H1 (cell line): Measurements from ENCODE around the gene GTF2F2. TPM values are rescaled to one million over a fixed set of nuclear protein-coding genes. Genes with fewer than 3 reads are reported as not detected.

Experiments
- CTCF ChIA-PET: fragments of 300-600 bp; sonication (Branson Sonifier 250); formaldehyde crosslinking; loops from one replicate; lab custom pipeline; 2021; ENCODE audit not compliant: partially characterized antibody; lab: Charles Lee
- POLR2A ChIA-PET: fragments of 300-600 bp; sonication (Branson Sonifier 250); formaldehyde crosslinking; loops from one replicate; lab custom pipeline; 2021; ENCODE audit warnings: inconsistent platforms; ENCODE audit not compliant: partially characterized antibody; lab: Charles Lee
- DNase-seq, 2 experiments: peaks; one replicate each; pipeline versions ENCODE4 v3.0.0 to v3.0.0-alpha.2; 2010 to 2022; ENCODE audit warnings: low spot score in 2 of 2, low read depth in 1 of 2, mixed read lengths in 1 of 2
- FAIRE-seq: peaks from 2 replicates; lab custom pipeline; 2011; peaks lifted over from hg19 to GRCh38; lab: Jason Lieb, UNC
- H2AFZ ChIP-seq: 2 replicates; pipeline ENCODE4 v1.8.1; 2012; ENCODE audit warnings: low read length, inconsistent platforms
- H2AK5ac ChIP-seq: 2 replicates; pipeline ENCODE4 v1.6.1; 2013; ENCODE audit warnings: low read depth, low read length
- H2BK120ac ChIP-seq: replicated peaks from 2 replicates; pipeline ENCODE3; 2013; ENCODE audit warnings: low read depth, low read length, inconsistent platforms
- H2BK12ac ChIP-seq: 2 replicates; pipeline ENCODE4 v1.6.1; 2013; ENCODE audit warnings: low read depth, low read length
- H2BK15ac ChIP-seq: 2 replicates; pipeline ENCODE4 v1.6.1; 2013; ENCODE audit warnings: low read length
- H2BK20ac ChIP-seq: 2 replicates; pipeline ENCODE4 v1.6.1; 2013; ENCODE audit warnings: low read length
- H2BK5ac ChIP-seq: 2 replicates; pipeline ENCODE4 v1.6.1; 2013; ENCODE audit warnings: low read depth, low read length
- H3K14ac ChIP-seq: 2 replicates; pipeline ENCODE4 v1.6.1; 2013; ENCODE audit warnings: inconsistent platforms; ENCODE audit not compliant: insufficient read length
- H3K18ac ChIP-seq: 2 replicates; pipeline ENCODE4 v1.6.1; 2013; ENCODE audit warnings: low read length; ENCODE audit errors: extremely low read depth
- H3K23ac ChIP-seq: 2 replicates; pipeline ENCODE4 v1.6.1; 2013; ENCODE audit warnings: inconsistent platforms; ENCODE audit not compliant: insufficient read length
- H3K23me2 ChIP-seq: 2 replicates; pipeline ENCODE4 v1.6.1; 2013; ENCODE audit warnings: low read depth, low read length
- H3K27ac ChIP-seq: 2 replicates; pipeline ENCODE4 v1.6.1; 2011; ENCODE audit warnings: low read depth, low read length, inconsistent platforms
- H3K27me3 ChIP-seq, 4 experiments: replicated peaks in 1 of 4; 1 replicate in 1 of 4; 2 replicates in 3 of 4; pipeline versions ENCODE4 v1.6.1 to v1.8.1; 2011 to 2013; ENCODE audit warnings: low read length in 3 of 4, mild to moderate bottlenecking in 3 of 4, inconsistent platforms in 2 of 4, mixed read lengths in 2 of 4, moderate library complexity in 1 of 4; ENCODE audit not compliant: control insufficient read depth in 3 of 4, insufficient read depth in 3 of 4; ENCODE audit errors: extremely low read depth in 1 of 4
- H3K36me3 ChIP-seq, 4 experiments: 2 replicates each; pipeline versions ENCODE4 v1.6.1 to v1.8.1; 2011 to 2013; ENCODE audit warnings: mild to moderate bottlenecking in 4 of 4, low read length in 3 of 4, moderate library complexity in 2 of 4, control low read depth in 1 of 4, inconsistent platforms in 1 of 4; ENCODE audit not compliant: insufficient read depth in 4 of 4, control insufficient read depth in 2 of 4
- H3K4ac ChIP-seq: replicated peaks from 2 replicates; pipeline ENCODE3; 2013; ENCODE audit warnings: low read length, low read depth, mixed read lengths, inconsistent platforms; ENCODE audit not compliant: insufficient read length
- H3K4me1 ChIP-seq, 4 experiments: replicated peaks in 1 of 4; 1 replicate in 1 of 4; 2 replicates in 3 of 4; pipeline versions ENCODE4 v1.6.1 to v1.8.1; 2011 to 2013; ENCODE audit warnings: low read length in 3 of 4, inconsistent platforms in 2 of 4, mixed read lengths in 1 of 4; ENCODE audit not compliant: insufficient read depth in 4 of 4, control insufficient read depth in 3 of 4
- H3K4me2 ChIP-seq, 2 experiments: 2 replicates each; pipeline versions ENCODE4 v1.6.1 to v1.8.1; 2011 to 2013; ENCODE audit warnings: low read depth in 2 of 2, low read length in 2 of 2, control low read depth in 1 of 2, inconsistent platforms in 1 of 2, mild to moderate bottlenecking in 1 of 2; ENCODE audit not compliant: insufficient read depth in 1 of 2
- H3K4me3 ChIP-seq, 4 experiments: fragments of 200-600, 300-600 bp in 1 of 4; sonication (generic), shearing (Covaris generic), sonication (Bioruptor Twin) in 1 of 4; 2 replicates each; pipeline versions ENCODE4 v1.5.1 to v1.8.1; 2011 to 2016; ENCODE audit warnings: low read length in 4 of 4, low read depth in 3 of 4, control low read depth in 2 of 4, inconsistent platforms in 2 of 4, mild to moderate bottlenecking in 2 of 4, mixed read lengths in 1 of 4, moderate library complexity in 1 of 4; ENCODE audit not compliant: insufficient read depth in 2 of 4; ENCODE audit errors: extremely low read depth in 1 of 4
- H3K56ac ChIP-seq: replicated peaks from 2 replicates; pipeline ENCODE3; 2013; ENCODE audit warnings: low read depth, mild to moderate bottlenecking, mixed read lengths, low read length, inconsistent platforms; ENCODE audit not compliant: insufficient read length
- H3K79me1 ChIP-seq: 2 replicates; pipeline ENCODE4 v1.6.1; 2013; ENCODE audit warnings: low read depth, low read length, control low read depth
- H3K79me2 ChIP-seq, 2 experiments: 2 replicates each; pipeline versions ENCODE4 v1.6.1 to v1.8.1; 2012 to 2013; ENCODE audit warnings: low read length in 2 of 2, mild to moderate bottlenecking in 2 of 2, inconsistent platforms in 1 of 2; ENCODE audit not compliant: insufficient read depth in 2 of 2, control insufficient read depth in 1 of 2
- H3K9ac ChIP-seq, 4 experiments: replicated peaks in 1 of 4; 1 replicate in 1 of 4; 2 replicates in 3 of 4; pipeline versions ENCODE4 v1.6.1 to v1.8.1; 2011 to 2013; ENCODE audit warnings: low read depth in 3 of 4, low read length in 3 of 4, control low read depth in 2 of 4, mild to moderate bottlenecking in 2 of 4, moderate library complexity in 2 of 4, inconsistent platforms in 1 of 4; ENCODE audit errors: extremely low read depth in 1 of 4
- H3K9me3 ChIP-seq, 2 experiments: 2 replicates each; pipeline versions ENCODE4 v1.6.1 to v1.8.1; 2012 to 2013; ENCODE audit warnings: mild to moderate bottlenecking in 2 of 2, moderate library complexity in 2 of 2, control low read depth in 1 of 2, inconsistent platforms in 1 of 2, low read depth in 1 of 2, low read length in 1 of 2, mixed read lengths in 1 of 2; ENCODE audit not compliant: insufficient read depth in 2 of 2
- H4K20me1 ChIP-seq, 2 experiments: replicated peaks in 1 of 2; 2 replicates each; pipeline versions ENCODE3 to v1.8.1; 2011 to 2013; ENCODE audit warnings: inconsistent platforms in 2 of 2, low read length in 2 of 2, mild to moderate bottlenecking in 1 of 2; ENCODE audit not compliant: insufficient read depth in 2 of 2, control insufficient read depth in 1 of 2
- H4K5ac ChIP-seq: 2 replicates; pipeline ENCODE4 v1.6.1; 2013; ENCODE audit warnings: low read length, low read depth, mixed read lengths, inconsistent platforms; ENCODE audit not compliant: insufficient read length
- H4K8ac ChIP-seq: 2 replicates; pipeline ENCODE4 v1.8.0; 2013; ENCODE audit warnings: mild to moderate bottlenecking, moderate library complexity, low read length, inconsistent platforms; ENCODE audit not compliant: insufficient read depth; ENCODE audit errors: extremely low read depth
- H4K91ac ChIP-seq: replicated peaks from 2 replicates; pipeline ENCODE3; 2013; ENCODE audit warnings: low read length, mixed read lengths, inconsistent platforms; ENCODE audit not compliant: insufficient read length
- ASH2L ChIP-seq: fragments of 200-600, 300-600 bp; sonication (generic); IDR thresholded peaks from one replicate; pipeline ENCODE4 v1.7.1; 2017; ENCODE audit warnings: low read length
- BCL11A ChIP-seq, 2 experiments: IDR thresholded peaks; one replicate each; pipeline ENCODE4 v1.6.1; 2011; ENCODE audit warnings: low read depth in 2 of 2, low read length in 2 of 2, mild to moderate bottlenecking in 2 of 2
- CEBPB ChIP-seq: IDR thresholded peaks from 2 replicates; pipeline ENCODE4 v1.6.1; 2012; ENCODE audit warnings: low read depth, low read length
- CTCF ChIP-seq, 3 experiments: IDR thresholded peaks; 1 replicate in 2 of 3; 2 replicates in 1 of 3; pipeline versions ENCODE4 v1.5.1 to v1.6.1; 2011; ENCODE audit warnings: low read length in 3 of 3, mild to moderate bottlenecking in 3 of 3, inconsistent platforms in 2 of 3, low read depth in 1 of 3, moderate library complexity in 1 of 3; ENCODE audit not compliant: insufficient read depth in 1 of 3; ENCODE audit errors: control extremely low read depth in 1 of 3
- HDAC2 ChIP-seq, 2 experiments: fragments of 300-600 bp in 1 of 2; sonication (generic) in 1 of 2; IDR thresholded peaks; 2 replicates each; pipeline ENCODE4 v1.6.1; 2011 to 2012; ENCODE audit warnings: low read depth in 2 of 2, low read length in 2 of 2, mild to moderate bottlenecking in 2 of 2, moderate library complexity in 2 of 2, borderline replicate concordance in 1 of 2, inconsistent platforms in 1 of 2
- PHF8 ChIP-seq: fragments of 200-600 bp; sonication (generic); conservative IDR thresholded peaks from 2 replicates; pipeline ENCODE4 v1.7.1; 2012; ENCODE audit warnings: low read depth, mild to moderate bottlenecking, inconsistent platforms, low read length, moderate library complexity
- RBBP5 ChIP-seq: IDR thresholded peaks from 2 replicates; pipeline ENCODE4 v1.7.1; 2012; ENCODE audit warnings: low read depth, mild to moderate bottlenecking, inconsistent platforms, low read length, moderate library complexity, borderline replicate concordance
- SIN3A ChIP-seq, 2 experiments: IDR thresholded peaks in 1 of 2; conservative IDR thresholded peaks in 1 of 2; 2 replicates each; pipeline ENCODE4 v1.6.1; 2011 to 2012; ENCODE audit warnings: low read length in 2 of 2, improper control_type of control experiment in 1 of 2, low read depth in 1 of 2, mild to moderate bottlenecking in 1 of 2
- WGBS, 2 experiments: shearing (Covaris generic) in 1 of 2; methylation state at CpG; one replicate each; pipeline versions ENCODE4 v1.1.6 to v1.1.7; 2013 to 2015; ENCODE audit warnings: low lambda C conversion rate in 2 of 2, mixed read lengths in 2 of 2, inconsistent platforms in 1 of 2, low coverage in 1 of 2, missing lambda C conversion rate in 1 of 2; ENCODE audit not compliant: insufficient replicate concordance in 2 of 2, insufficient coverage in 1 of 2, insufficient read length in 1 of 2; ENCODE audit errors: extremely low coverage in 1 of 2, missing lambda C conversion rate in 1 of 2; 5-methylcytosine and 5-hydroxymethylcytosine counted together
- polyA plus RNA-seq, 7 experiments: library from polyadenylated mRNA; depleted of rRNA in 3 of 7; stranded (reverse) in 5 of 7; unstranded in 2 of 7; fragments of >200 nt in 5 of 7; fragments of 200-250 nt in 2 of 7; gene quantifications; 1 replicate in 5 of 7; 2 replicates in 1 of 7; 4 replicates in 1 of 7; pipeline versions ENCODE4 v1.2.1 to v1.2.3, GENCODE V29; 2011 to 2013; ENCODE audit warnings: missing spikeins in 2 of 7, mixed read lengths in 2 of 7
- total RNA-seq: library from RNA; stranded (reverse); fragmentation: NEBNext Ultra II Directional; extraction: Animal tissue kit (Norgen Biotek cat#: 25700); gene quantifications from 2 replicates; pipeline ENCODE4 v1.2.1, GENCODE V29; 2021

Gene GTF2F2
- total and polyA plus RNA-seq, 2 of the 8 experiments (the other 6 are each of a cell fraction or from before 2014, with no cell fraction given), result 10.8 to 31.1 TPM

GRCh38 chr13:45167611-45168554, 47.6 kb downstream of the GTF2F2 start:
- Histone ChIP-seq H4K91ac (no peak overlapping the region), H3K4ac (no peak overlapping the region), H2BK120ac (no peak overlapping the region), H3K27me3 (no peaks in the 10 kb centered on the region), H3K23me2 (0 out of 2 replicates have a peak, but pooled peaks cover 1% of the 10 kb centered on the region), H3K23ac (no peak overlapping the region), H2BK15ac (no peak overlapping the region), H4K20me1 (peaks cover 0 to 4% of the 10 kb centered on the region in 2 experiments), H3K14ac (no peak overlapping the region), H3K4me2 (no peak overlapping the region), H3K36me3 (no peaks in the 10 kb centered on the region; a peak in 1 of 8 replicates), H3K4me3 (no peak overlapping the region), H3K56ac (no peak overlapping the region), H4K8ac (no peak overlapping the region), H4K5ac (no peak overlapping the region), H3K9me3 (no peaks in the 10 kb centered on the region), H2BK12ac (no peak overlapping the region), H2BK5ac (no peak overlapping the region), H2AFZ (no peak overlapping the region), H3K9ac (no peak overlapping the region), H2AK5ac (no peak overlapping the region), H3K79me1 (0 out of 2 replicates have a peak, but pooled peaks cover 2% of the 10 kb centered on the region), H3K27ac (no peak overlapping the region), H3K79me2 (no peaks in the 10 kb centered on the region), H3K18ac (no peak overlapping the region), H2BK20ac (no peak overlapping the region), H3K4me1 (no peaks in the 10 kb centered on the region)
- WGBS, 2 experiments, result 84% methylated on average over 12 of the region's 12 CpGs; no CpG with 5 or more reads in 1 of the 2 experiments
- CTCF ChIA-PET, result interaction anchor here (0.7 to 1.0 kb wide), 5 partner anchors 23 to 121 kb away, joined by 3 to 4 read pairs (median 3); no protein-coding TSS in a partner anchor
- no peak for FAIRE-seq
- POLR2A ChIA-PET, result interaction anchor here (0.6 kb wide), 1 partner anchor 35 kb away, joined by 3 read pairs; no protein-coding TSS in a partner anchor
- no peak for DNase-seq
- TF ChIP-seq CTCF (IDR thresholded peaks at IDR 0.05; ENCODE audit: control extremely low read depth in 1 of 3, insufficient read depth in 1 of 3, low read depth in 1 of 3, low read length in 3 of 3) (no peak), PHF8 (no peak), RBBP5 (no peak), ASH2L (no peak), CEBPB (no peak), SIN3A (conservative IDR thresholded peaks at IDR 0.05 in 1 of 2, IDR thresholded peaks at IDR 0.05 in 1 of 2; ENCODE audit: low read depth in 1 of 2, low read length in 2 of 2) (no peak), HDAC2 (IDR thresholded peaks at IDR 0.05; ENCODE audit: borderline replicate concordance in 1 of 2, low read depth in 2 of 2, low read length in 2 of 2) (no peak), BCL11A (IDR thresholded peaks at IDR 0.05; ENCODE audit: low read depth in 2 of 2, low read length in 2 of 2) (no peak)
